K562 (cell line): ENCODE data around the gene SIGLEC9. TPM values are rescaled to one million over a fixed set of nuclear protein-coding genes. Genes with fewer than 3 reads are reported as not detected.

Experiments
- CREB1 ChIP-seq, 2 experiments: sonication (generic) in 1 of 2; formaldehyde crosslinking in 1 of 2; IDR thresholded peaks; 2 replicates each; pipeline versions ENCODE4 v1.6.1 to v1.8.0; 2012 to 2022; ENCODE audit warnings: inconsistent platforms in 1 of 2, mild to moderate bottlenecking in 1 of 2, missing genetic modification reagents in 1 of 2, moderate library complexity in 1 of 2
- EP300 ChIP-seq: IDR thresholded peaks from 2 replicates; pipeline ENCODE4 v1.6.1; 2012; ENCODE audit warnings: low read length, improper control_type of control experiment
- FUS ChIP-seq: fragments of 200-400 bp; formaldehyde crosslinking; optimal IDR thresholded peaks from 2 replicates; pipeline ENCODE3; 2017; ENCODE audit warnings: low read depth, low read length
- GMEB1 ChIP-seq: fragments of 250-450 bp; sonication (Bioruptor Pico); IDR thresholded peaks from 2 replicates; pipeline ENCODE4 v1.4.0; 2020; ENCODE audit warnings: mild to moderate bottlenecking
- HDAC1 ChIP-seq, 2 experiments: fragments of 450-650 bp; IDR thresholded peaks; 2 replicates each; pipeline ENCODE4 v1.6.1; 2016 to 2017; ENCODE audit warnings: inconsistent platforms in 1 of 2, mild to moderate bottlenecking in 1 of 2, moderate library complexity in 1 of 2
- ID3 ChIP-seq, 2 experiments: fragments of 250-450 bp in 1 of 2; fragments of 450-650 bp in 1 of 2; sonication (Bioruptor Pico) in 1 of 2; IDR thresholded peaks; 2 replicates each; pipeline versions ENCODE4 v1.6.1 to v1.8.0; 2016 to 2021; ENCODE audit warnings: mild to moderate bottlenecking in 2 of 2, moderate library complexity in 2 of 2, missing compliant biosample characterization in 1 of 2, missing genetic modification characterization in 1 of 2
- KAT7 ChIP-seq: sonication (generic); formaldehyde crosslinking; IDR thresholded peaks from 2 replicates; pipeline ENCODE4 v1.8.0; 2022; ENCODE audit warnings: missing genetic modification reagents, mild to moderate bottlenecking, borderline replicate concordance
- KLF1 ChIP-seq: fragments of 450-650 bp; IDR thresholded peaks from 2 replicates; pipeline ENCODE4 v1.6.1; 2016; ENCODE audit warnings: missing genetic modification characterization, missing compliant biosample characterization
- MYBL2 ChIP-seq, 2 experiments: fragments of 450-650 bp in 1 of 2; sonication (generic) in 1 of 2; formaldehyde crosslinking in 1 of 2; IDR thresholded peaks; 2 replicates each; pipeline versions ENCODE4 v1.6.1 to v1.8.1; 2017 to 2022; ENCODE audit warnings: borderline replicate concordance in 1 of 2, inconsistent platforms in 1 of 2, low read depth in 1 of 2, mild to moderate bottlenecking in 1 of 2, missing genetic modification reagents in 1 of 2, moderate library complexity in 1 of 2
- NEUROD1 ChIP-seq: fragments of 150-350 bp; IDR thresholded peaks from 2 replicates; pipeline ENCODE4 v1.6.1; 2014; ENCODE audit warnings: borderline replicate concordance, low read length, low read depth; ENCODE audit not compliant: partially characterized antibody
- OTX1 ChIP-seq: fragments of 450-650 bp; formaldehyde crosslinking; IDR thresholded peaks from 2 replicates; pipeline ENCODE4 v1.4.0; 2022; ENCODE audit warnings: mild to moderate bottlenecking
- SIN3B ChIP-seq: fragments of 450-650 bp; IDR thresholded peaks from 2 replicates; pipeline ENCODE4 v1.6.1; 2017; ENCODE audit warnings: low read depth, mild to moderate bottlenecking, moderate library complexity
- SLC30A9 ChIP-seq: fragments of 250-450 bp; sonication (Bioruptor Pico); IDR thresholded peaks from 2 replicates; pipeline ENCODE4 v1.8.0; 2022; ENCODE audit warnings: mild to moderate bottlenecking, moderate library complexity
- ZMIZ1 ChIP-seq, 2 experiments: fragments of 150-350 bp in 1 of 2; IDR thresholded peaks; 2 replicates each; pipeline ENCODE4 v1.6.1; 2012 to 2016; ENCODE audit warnings: low read depth in 2 of 2, low read length in 2 of 2, mild to moderate bottlenecking in 1 of 2, moderate library complexity in 1 of 2
- polyA plus RNA-seq, 8 experiments: library from polyadenylated mRNA; depleted of rRNA in 4 of 8; stranded (reverse) in 5 of 8; unstranded in 3 of 8; fragments of >200 nt; fragmentation: Nextera tagmentation in 2 of 8; fragmentation: Illumina TruSeq in 1 of 8; extraction: Ambion mirVana in 2 of 8; extraction: Trizol in 1 of 8; gene quantifications; 2 replicates each; pipeline versions ENCODE4 v1.2.1 to v1.2.3, GENCODE V29; 2011 to 2014; ENCODE audit warnings: inconsistent platforms in 1 of 8, missing spikeins in 1 of 8
- total RNA-seq, 7 experiments: library from RNA; depleted of rRNA in 6 of 7; stranded (reverse); fragments of >200 nt in 6 of 7; fragmentation: Illumina TruSeq in 2 of 7; extraction: Trizol in 2 of 7; gene quantifications; 2 replicates each; pipeline versions ENCODE4 v1.2.1 to v1.2.3, GENCODE V29; 2011 to 2021; ENCODE audit warnings: low replicate concordance in 1 of 7
- TF ChIP-seq, protein P1 (sequence below): fragments of 250-450 bp; sonication (Bioruptor Pico); IDR thresholded peaks from 2 replicates; pipeline ENCODE4 v1.4.0; 2020; ENCODE audit warnings: mild to moderate bottlenecking, moderate library complexity
- TF ChIP-seq, protein P2 (sequence below): fragments of 250-450 bp; sonication (Bioruptor Pico); IDR thresholded peaks from 2 replicates; pipeline ENCODE4 v1.4.0; 2020; ENCODE audit warnings: borderline replicate concordance

The SIGLEC9 gene
- total and polyA plus RNA-seq, 9 of the 15 experiments (the other 6 are each of a cell fraction or from before 2014, with no cell fraction given) = 0.09 to 0.34 (median 0.22) TPM; not detected in 4

DNA sequence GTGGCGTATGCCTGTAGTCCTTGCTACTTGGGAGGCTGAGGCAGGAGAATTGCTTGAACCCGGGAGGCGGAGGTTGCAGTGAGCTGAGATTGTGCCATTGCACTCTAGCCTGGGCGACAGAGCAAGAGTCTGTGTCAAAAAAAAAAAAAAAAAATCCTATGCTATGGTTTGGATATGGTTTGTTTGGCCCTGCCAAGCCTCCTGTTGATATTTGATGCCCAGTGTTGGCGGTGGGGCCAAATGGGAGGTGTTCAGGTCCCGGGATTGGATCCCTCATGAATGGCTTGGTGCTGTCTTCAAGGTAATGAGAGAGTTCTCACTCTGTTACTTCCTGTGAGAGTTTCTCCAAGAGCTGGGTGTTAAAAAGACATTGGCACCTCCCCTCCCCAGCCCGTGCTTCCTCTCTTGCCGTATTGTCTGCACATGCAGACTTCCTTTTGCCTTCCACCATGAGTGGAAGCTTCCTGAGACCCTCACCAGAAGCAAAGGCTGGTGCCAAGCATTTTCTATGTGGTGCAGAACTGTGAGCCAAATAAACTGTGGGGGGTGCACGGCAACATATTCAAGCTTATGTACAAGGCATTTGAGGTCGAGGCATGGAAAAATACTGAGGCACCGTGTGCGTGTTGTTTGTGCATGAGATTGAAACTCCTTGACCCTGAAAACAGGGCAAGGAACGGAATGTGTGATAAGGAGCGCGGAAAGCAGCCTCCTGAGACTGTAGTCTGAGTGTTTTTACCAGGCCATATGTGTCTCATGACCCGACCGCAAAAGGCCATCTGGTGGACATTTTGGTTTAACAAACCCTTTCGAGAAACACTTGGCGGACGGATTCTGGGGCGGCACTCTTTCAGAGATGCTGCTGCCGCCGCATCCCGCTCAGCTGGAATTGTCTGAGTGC is 7.3 kb downstream of the SIGLEC9 start (continued):
- TF ChIP-seq MYBL2 (IDR thresholded peaks at IDR 0.05; ENCODE audit: low read depth) (no peak), MYBL2 (CRISPR knock-in tag; IDR thresholded peaks at IDR 0.05; ENCODE audit: borderline replicate concordance) (no peak), FUS (no peak), ID3 (CRISPR knock-in tag; IDR thresholded peaks at IDR 0.05) (no peak), ID3 (tag; IDR thresholded peaks at IDR 0.05) (0 out of 2 replicates have a peak, but pooled peaks have one; percentile 62), SIN3B (no peak), HDAC1 (IDR thresholded peaks at IDR 0.05) (peak in 1 of 2 experiments; percentile 72; a peak in 1 of 4 replicates), OTX1 (CRISPR knock-in tag) (no peak), NEUROD1 (no peak), KLF1 (tag) (no peak), EP300 (peak; percentile 59; the same call in 1 of the 2 replicates), KAT7 (CRISPR knock-in tag) (no peak), GMEB1 (CRISPR knock-in tag) (no peak), SLC30A9 (CRISPR knock-in tag) (no peak), ZMIZ1 (IDR thresholded peaks at IDR 0.05; ENCODE audit: low read depth in 2 of 2, low read length in 2 of 2) (no peak), CREB1 (IDR thresholded peaks at IDR 0.05) (no peak), CREB1 (CRISPR knock-in tag; IDR thresholded peaks at IDR 0.05) (no peak)
- TF ChIP-seq, protein P1, sequence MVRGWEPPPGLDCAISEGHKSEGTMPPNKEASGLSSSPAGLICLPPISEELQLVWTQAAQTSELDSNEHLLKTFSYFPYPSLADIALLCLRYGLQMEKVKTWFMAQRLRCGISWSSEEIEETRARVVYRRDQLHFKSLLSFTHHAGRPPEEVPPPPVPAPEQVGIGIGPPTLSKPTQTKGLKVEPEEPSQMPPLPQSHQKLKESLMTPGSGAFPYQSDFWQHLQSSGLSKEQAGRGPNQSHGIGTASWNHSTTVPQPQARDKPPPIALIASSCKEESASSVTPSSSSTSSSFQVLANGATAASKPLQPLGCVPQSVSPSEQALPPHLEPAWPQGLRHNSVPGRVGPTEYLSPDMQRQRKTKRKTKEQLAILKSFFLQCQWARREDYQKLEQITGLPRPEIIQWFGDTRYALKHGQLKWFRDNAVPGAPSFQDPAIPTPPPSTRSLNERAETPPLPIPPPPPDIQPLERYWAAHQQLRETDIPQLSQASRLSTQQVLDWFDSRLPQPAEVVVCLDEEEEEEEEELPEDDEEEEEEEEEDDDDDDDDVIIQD (CRISPR knock-in tag) = no peak
- TF ChIP-seq, protein P2, sequence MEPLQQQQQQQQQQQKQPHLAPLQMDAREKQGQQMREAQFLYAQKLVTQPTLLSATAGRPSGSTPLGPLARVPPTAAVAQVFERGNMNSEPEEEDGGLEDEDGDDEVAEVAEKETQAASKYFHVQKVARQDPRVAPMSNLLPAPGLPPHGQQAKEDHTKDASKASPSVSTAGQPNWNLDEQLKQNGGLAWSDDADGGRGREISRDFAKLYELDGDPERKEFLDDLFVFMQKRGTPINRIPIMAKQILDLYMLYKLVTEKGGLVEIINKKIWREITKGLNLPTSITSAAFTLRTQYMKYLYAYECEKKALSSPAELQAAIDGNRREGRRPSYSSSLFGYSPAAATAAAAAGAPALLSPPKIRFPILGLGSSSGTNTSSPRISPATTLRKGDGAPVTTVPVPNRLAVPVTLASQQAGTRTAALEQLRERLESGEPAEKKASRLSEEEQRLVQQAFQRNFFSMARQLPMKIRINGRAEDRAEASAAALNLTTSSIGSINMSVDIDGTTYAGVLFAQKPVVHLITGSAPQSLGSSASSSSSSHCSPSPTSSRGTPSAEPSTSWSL (CRISPR knock-in tag) = no peak
